Fibroblast of lung (primary cell): ENCODE measurements around the gene FOXM1. TPM values are rescaled to one million over a fixed set of nuclear protein-coding genes. Genes with fewer than 3 reads are reported as not detected.

Source experiments
- DNase-seq, 2 donors: peaks; one replicate each; pipeline versions ENCODE4 v3.0.0 to v3.0.0-alpha.2; 2010; ENCODE audit warnings: low read depth in 2 of 2
- H2AFZ ChIP-seq: 2 replicates; pipeline ENCODE4 v1.5.1; 2012; ENCODE audit warnings: low read length, control low read depth, inconsistent platforms
- H3K27ac ChIP-seq: 2 replicates; pipeline ENCODE4 v1.5.1; 2011; ENCODE audit warnings: low read length, control low read depth; ENCODE audit not compliant: insufficient read depth
- H3K27me3 ChIP-seq: 2 replicates; pipeline ENCODE4 v1.5.1; 2011; ENCODE audit warnings: mild to moderate bottlenecking, low read length; ENCODE audit not compliant: control insufficient read depth, insufficient read depth
- H3K36me3 ChIP-seq: 2 replicates; pipeline ENCODE4 v1.5.1; 2011; ENCODE audit warnings: low read length; ENCODE audit not compliant: control insufficient read depth, insufficient read depth
- H3K4me1 ChIP-seq: 2 replicates; pipeline ENCODE4 v1.5.1; 2011; ENCODE audit warnings: low read length; ENCODE audit not compliant: control insufficient read depth, insufficient read depth; ENCODE audit errors: extremely low read depth
- H3K4me2 ChIP-seq: 2 replicates; pipeline ENCODE4 v1.5.1; 2011; ENCODE audit warnings: low read length, control low read depth; ENCODE audit not compliant: insufficient read depth; ENCODE audit errors: extremely low read depth
- H3K4me3 ChIP-seq, 4 experiments: fragments of 200-600 bp in 1 of 4; sonication (generic) in 1 of 4; replicated peaks in 1 of 4; 2 replicates each; pipeline ENCODE4 v1.5.1; 2011 to 2016; ENCODE audit warnings: low read length in 4 of 4, low read depth in 3 of 4, mild to moderate bottlenecking in 3 of 4, control low read depth in 2 of 4, inconsistent platforms in 1 of 4, mixed read lengths in 1 of 4; ENCODE audit not compliant: insufficient read depth in 1 of 4; ENCODE audit errors: control extremely low read depth in 1 of 4
- H3K79me2 ChIP-seq: 2 replicates; pipeline ENCODE4 v1.5.1; 2012; ENCODE audit warnings: mild to moderate bottlenecking, low read length, inconsistent platforms; ENCODE audit not compliant: control insufficient read depth, insufficient read depth
- H3K9ac ChIP-seq: 2 replicates; pipeline ENCODE4 v1.5.1; 2011; ENCODE audit warnings: mild to moderate bottlenecking, low read length, control low read depth; ENCODE audit not compliant: insufficient read depth
- H3K9me3 ChIP-seq: 2 replicates; pipeline ENCODE4 v1.5.1; 2012; ENCODE audit warnings: low read depth, low read length; ENCODE audit not compliant: control insufficient read depth, insufficient read depth
- H4K20me1 ChIP-seq: 2 replicates; pipeline ENCODE4 v1.5.1; 2011; ENCODE audit warnings: low read length; ENCODE audit not compliant: control insufficient read depth, insufficient read depth; ENCODE audit errors: extremely low read depth
- CTCF ChIP-seq, 2 donors: IDR thresholded peaks in 1 of 2; conservative IDR thresholded peaks in 1 of 2; 1 replicate in 1 of 2; 2 replicates in 1 of 2; pipeline ENCODE4 v1.5.1; 2011 to 2012; ENCODE audit warnings: low read length in 2 of 2, control low read depth in 1 of 2, inconsistent platforms in 1 of 2, low read depth in 1 of 2, mild to moderate bottlenecking in 1 of 2
- EZH2 ChIP-seq: IDR thresholded peaks from 2 replicates; pipeline ENCODE4 v1.5.1; 2012; ENCODE audit warnings: low read length, control low read depth, mild to moderate bottlenecking; ENCODE audit errors: missing control alignments
- polyA plus RNA-seq, 2 donors: library from polyadenylated mRNA; depleted of rRNA in 1 of 2; stranded (reverse) in 1 of 2; unstranded in 1 of 2; fragments of >200 nt; gene quantifications; 2 replicates each; pipeline ENCODE4 v1.2.1, GENCODE V29; 2011 to 2012; ENCODE audit warnings: missing spikeins in 1 of 2
- total RNA-seq: library from RNA; depleted of rRNA; stranded (reverse); fragments of >200 nt; gene quantifications from 2 replicates; pipeline ENCODE4 v1.2.1, GENCODE V29; 2014

Gene FOXM1
- total and polyA plus RNA-seq, 2 donors (not counting 1 experiment from before 2014, with no cell fraction given), result 7.3 to 14.6 TPM

- Histone ChIP-seq H2AFZ (no peak overlapping the region), H3K27ac (no peak overlapping the region), H3K4me2 (no peak overlapping the region), H3K9ac (no peak overlapping the region), H3K9me3 (no peaks in the 10 kb centered on the region), H3K4me1 (no peaks in the 10 kb centered on the region), H4K20me1 (no peaks in the 10 kb centered on the region), H3K36me3 (no peaks in the 10 kb centered on the region), H3K4me3 (no peak overlapping the region), H3K79me2 (no peaks in the 10 kb centered on the region), H3K27me3 (no peaks in the 10 kb centered on the region)
- no peak for DNase-seq
- TF ChIP-seq EZH2 (no peak), CTCF (conservative IDR thresholded peaks at IDR 0.05 in 1 of 2, IDR thresholded peaks at IDR 0.05 in 1 of 2; ENCODE audit: low read depth in 1 of 2, low read length in 2 of 2) (no peak)
Observed at GRCh38 chr12:2835691-2836403, 41.1 kb downstream of the FOXM1 start.

- peak; percentile 63 to 86 for DNase-seq
- Histone ChIP-seq H3K4me2 (peak within 1 kb of the TSS; percentile 40), H3K4me1 (no peaks in the 10 kb centered on the region), H3K36me3 (no peaks in the 10 kb centered on the region), H3K9me3 (no peaks in the 10 kb centered on the region), H3K9ac (no peak within 1 kb of the TSS), H2AFZ (no peak within 1 kb of the TSS), H3K4me3 (peak within 1 kb of the TSS in 2 of 4 experiments; percentile 10 to 33), H3K27me3 (no peaks in the 10 kb centered on the region), H4K20me1 (no peaks in the 10 kb centered on the region), H3K27ac (no peak within 1 kb of the TSS), H3K79me2 (no peaks in the 10 kb centered on the region)
- TF ChIP-seq EZH2 (no peak), CTCF (conservative IDR thresholded peaks at IDR 0.05 in 1 of 2, IDR thresholded peaks at IDR 0.05 in 1 of 2; ENCODE audit: low read depth in 1 of 2, low read length in 2 of 2) (peak in 1 of 2 donors; percentile 44)
Observed at GRCh38 chr12:2834581-2835491, 42.1 kb downstream of the FOXM1 start, which contains the start of gene NRIP2. NRIP2 (minus strand) TSS chr12:2835035; CDS start chr12:2834983, 52 bp downstream.

GRCh38 chr12:2833810-2834209 is 43.2 kb downstream of the FOXM1 start:
- H3K9me3 ChIP-seq, result no peaks in the 10 kb centered on the region
- no peaks in the 10 kb centered on the region for H3K36me3 ChIP-seq
- no peaks in the 10 kb centered on the region for H3K27me3 ChIP-seq
- no peak overlapping the region for H3K4me3 ChIP-seq
- H3K9ac ChIP-seq, result no peak overlapping the region
- H2AFZ ChIP-seq, result no peak overlapping the region
- DNase-seq, result peak in 1 of 2 donors; percentile 32
- H3K4me2 ChIP-seq, result no peak overlapping the region
- H3K79me2 ChIP-seq, result no peaks in the 10 kb centered on the region
- TF ChIP-seq CTCF (conservative IDR thresholded peaks at IDR 0.05 in 1 of 2, IDR thresholded peaks at IDR 0.05 in 1 of 2; ENCODE audit: low read depth in 1 of 2, low read length in 2 of 2) (no peak), EZH2 (no peak)
- no peak overlapping the region for H3K27ac ChIP-seq
- no peaks in the 10 kb centered on the region for H3K4me1 ChIP-seq
- no peaks in the 10 kb centered on the region for H4K20me1 ChIP-seq
